ENCODE results near the gene CBR4.
"Not testable (repeated sequence)": the region's sequence is repeated elsewhere in the genome, so short reads cannot be mapped to it uniquely, and the experiment has no call there.

The CBR4 gene

DNA sequence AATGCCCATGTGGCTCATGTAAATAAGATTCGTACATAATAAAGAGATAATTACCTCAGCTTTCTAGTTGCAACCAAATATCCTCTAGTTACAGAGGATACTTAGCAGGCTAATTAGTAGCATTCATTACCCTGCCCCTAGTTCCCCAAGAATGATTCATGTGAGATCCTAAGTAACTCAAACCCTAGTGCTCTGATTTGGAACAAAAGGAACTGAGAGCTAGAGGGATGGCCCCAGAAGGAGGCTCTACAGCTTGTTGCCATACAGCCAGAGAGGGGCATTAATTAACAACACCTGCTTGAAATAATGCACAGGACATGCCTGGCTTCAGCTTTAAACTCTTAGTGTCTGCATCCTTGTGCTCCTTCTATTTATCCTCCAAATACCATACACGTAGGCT is 32.6 kb upstream of the CBR4 start:
- Mint-ChIP-seq H3K4me3 (no peak overlapping the region), H3K27me3 (peaks cover 1% of the 10 kb centered on the region), H3K27ac (no peak overlapping the region), H3K4me1 (ENCODE audit: low read depth) (no peaks in the 10 kb centered on the region), H3K36me3 (ENCODE audit: low read depth) (no peaks in the 10 kb centered on the region), H3K9me3 (no peaks in the 10 kb centered on the region)
- intact Hi-C loops (cut with micrococcal nuclease): no loop called here

DNA sequence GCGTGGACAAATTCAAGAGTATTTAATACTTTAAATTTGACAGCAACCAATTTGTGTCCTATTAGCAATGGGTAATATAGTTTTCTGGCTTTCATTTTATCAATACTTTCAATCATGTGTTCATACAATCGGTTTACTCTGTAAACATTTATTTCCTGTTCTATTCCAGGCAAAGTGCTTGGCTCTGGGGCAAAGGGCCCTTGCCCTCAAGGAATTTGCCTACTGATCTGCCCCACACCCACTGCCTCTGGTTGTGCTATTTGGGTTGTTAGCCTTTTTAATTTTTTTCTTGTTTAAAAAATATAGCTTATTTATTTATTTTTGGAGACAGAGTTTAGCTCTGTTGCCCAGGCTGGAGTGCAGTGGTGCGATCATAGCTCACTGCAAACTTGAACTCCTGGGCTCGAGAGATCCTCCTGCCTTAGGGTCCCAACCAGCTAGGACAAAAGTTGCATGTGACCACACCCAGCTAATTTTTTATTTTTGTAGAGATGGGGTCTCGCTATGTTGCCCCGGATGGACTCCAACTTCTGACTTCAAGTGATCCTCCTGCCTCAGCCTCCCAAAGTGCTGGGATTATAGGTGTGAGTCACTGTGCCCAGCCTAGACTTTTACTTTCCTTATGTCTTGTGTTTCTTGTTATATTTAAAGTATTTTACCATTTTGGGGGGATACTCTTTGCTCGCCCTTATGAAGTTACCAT is 30.7 kb upstream of the CBR4 start:
- Mint-ChIP-seq H3K4me1 (ENCODE audit: low read depth) (no peaks in the 10 kb centered on the region), H3K27ac (no peak overlapping the region), H3K36me3 (ENCODE audit: low read depth) (no peaks in the 10 kb centered on the region), H3K27me3 (peaks cover 1% of the 10 kb centered on the region), H3K9me3 (no peaks in the 10 kb centered on the region), H3K4me3 (no peak overlapping the region)
- intact Hi-C loops (cut with micrococcal nuclease): no loop called here

DNA sequence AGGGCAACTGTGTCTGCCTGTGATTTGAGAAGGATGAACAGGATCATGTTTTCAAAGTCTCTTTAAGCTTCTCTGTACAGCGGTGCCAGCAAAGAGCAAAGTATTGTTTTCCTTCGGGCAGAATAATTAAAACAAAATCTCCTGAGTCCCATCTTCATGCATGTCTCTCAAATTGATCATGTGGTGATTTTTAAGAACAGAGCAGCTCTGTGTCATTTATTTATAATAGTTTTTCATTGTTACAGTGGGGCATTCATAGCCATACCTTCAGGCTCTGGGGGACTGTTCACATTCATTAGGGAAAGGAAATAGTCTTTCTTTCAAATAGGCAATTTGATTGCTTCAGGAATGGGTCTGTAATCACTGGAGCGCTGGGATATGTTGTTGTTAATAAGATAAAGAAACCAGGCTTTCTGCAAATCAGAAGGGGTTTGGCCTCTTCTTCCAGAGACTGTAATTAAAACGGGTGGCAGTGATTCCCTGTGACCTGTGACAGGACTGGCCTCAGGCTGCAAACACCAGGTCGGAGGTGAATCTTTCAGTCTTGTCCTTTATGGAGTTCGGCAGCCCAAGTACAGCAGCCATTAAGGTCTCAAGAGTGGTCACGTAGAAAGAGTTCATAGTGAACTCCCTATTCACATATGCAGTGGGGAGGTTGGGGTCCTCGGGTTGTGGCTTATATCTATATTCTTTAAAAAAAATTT is 29.3 kb upstream of the CBR4 start:
- no peak overlapping the region for H3K4me3 Mint-ChIP-seq
- H3K9me3 Mint-ChIP-seq: no peaks in the 10 kb centered on the region
- no peaks in the 10 kb centered on the region for H3K4me1 Mint-ChIP-seq (ENCODE audit: low read depth)
- peaks cover 1% of the 10 kb centered on the region for H3K27me3 Mint-ChIP-seq
- H3K27ac Mint-ChIP-seq: no peak overlapping the region
- intact Hi-C loops (cut with micrococcal nuclease): no loop called here
- H3K36me3 Mint-ChIP-seq (ENCODE audit: low read depth): no peaks in the 10 kb centered on the region

DNA sequence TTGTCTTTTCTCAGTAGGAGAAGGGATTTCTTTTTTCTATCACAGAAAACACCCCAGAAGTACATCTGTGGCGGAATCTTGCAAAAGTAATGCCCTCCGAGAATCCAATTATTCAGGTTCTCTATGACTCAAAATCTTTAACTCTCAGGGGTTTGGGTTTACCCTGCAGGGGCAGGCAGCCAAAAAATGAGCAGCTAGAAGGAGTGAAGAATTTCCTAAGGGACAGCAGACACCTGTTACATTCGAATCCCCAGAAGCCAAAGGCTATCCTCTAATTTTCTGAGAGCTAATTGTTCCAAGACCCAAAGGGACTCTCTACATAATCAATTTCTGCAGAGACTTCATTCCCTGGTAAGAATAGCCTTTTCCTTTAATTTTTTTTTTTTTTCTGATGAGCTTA is 27.5 kb upstream of the CBR4 start:
- H3K4me1 Mint-ChIP-seq (ENCODE audit: low read depth): peaks cover under 1% of the 10 kb centered on the region
- H3K9me3 Mint-ChIP-seq: no peaks in the 10 kb centered on the region
- H3K36me3 Mint-ChIP-seq (ENCODE audit: low read depth): no peaks in the 10 kb centered on the region
- peaks cover 1% of the 10 kb centered on the region for H3K27me3 Mint-ChIP-seq
- intact Hi-C loops (cut with micrococcal nuclease): no loop called here
- H3K27ac Mint-ChIP-seq: no peak overlapping the region
- no peak overlapping the region for H3K4me3 Mint-ChIP-seq

DNA sequence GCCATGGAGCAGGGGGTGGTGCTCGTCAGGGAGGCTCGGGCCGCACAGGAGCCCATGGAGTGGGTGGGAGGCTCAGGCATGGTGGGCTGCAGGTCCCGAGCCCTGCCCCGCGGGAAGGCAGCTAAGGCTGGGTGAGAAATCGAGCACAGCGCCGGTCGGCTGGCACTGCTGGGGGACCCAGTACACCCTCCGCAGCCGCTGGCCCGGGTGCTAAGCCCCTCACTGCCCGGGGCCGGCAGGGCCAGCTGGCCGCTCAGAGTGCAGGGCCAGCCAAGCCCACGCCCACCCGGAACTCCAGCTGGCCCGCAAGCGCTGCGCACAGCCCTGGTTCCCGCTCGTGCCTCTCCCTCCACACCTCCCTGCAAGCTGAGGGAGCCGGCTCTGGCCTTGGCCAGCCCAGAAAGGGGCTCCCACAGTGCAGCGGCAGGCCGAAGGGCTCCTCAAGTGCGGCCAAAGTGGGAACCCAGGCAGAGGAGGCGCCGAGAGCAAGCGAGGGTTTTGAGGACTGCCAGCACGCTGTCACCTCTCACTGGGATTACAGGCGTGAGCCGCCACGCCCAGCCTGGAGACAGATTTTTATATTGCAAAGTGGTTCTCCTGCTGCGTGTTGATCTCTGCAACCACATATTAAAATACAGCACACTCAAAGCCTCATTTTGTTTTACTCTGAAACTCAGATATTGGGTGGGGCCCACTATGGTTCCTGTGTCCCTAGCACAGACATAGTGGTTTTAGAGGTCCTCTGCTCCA is 26.0 kb upstream of the CBR4 start:
- H3K9me3 Mint-ChIP-seq; H3K27me3 Mint-ChIP-seq; H3K4me1 Mint-ChIP-seq (ENCODE audit: low read depth); H3K36me3 Mint-ChIP-seq (ENCODE audit: low read depth); H3K27ac Mint-ChIP-seq; intact Hi-C loops (cut with micrococcal nuclease); H3K4me3 Mint-ChIP-seq: not testable (repeated sequence)

DNA sequence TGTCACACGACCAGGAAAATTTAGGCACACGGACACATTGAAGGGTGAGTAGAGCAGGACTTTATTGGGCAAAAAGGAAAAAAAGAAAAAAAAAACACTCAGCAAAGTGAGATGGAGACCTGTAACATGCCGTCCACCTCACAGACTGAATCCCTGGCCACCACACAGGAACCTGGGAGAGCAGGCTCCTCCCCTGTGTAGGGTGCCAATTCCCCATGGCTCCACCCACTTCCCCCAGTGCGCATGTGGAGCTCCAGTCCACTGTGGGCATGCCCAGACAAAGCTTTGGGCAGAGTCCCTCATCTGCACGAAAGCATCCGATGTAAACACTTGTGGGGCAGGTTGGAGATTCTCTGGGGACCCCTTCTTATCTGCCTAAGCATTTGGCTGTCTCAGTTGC is 23.6 kb upstream of the CBR4 start:
- H3K4me3 Mint-ChIP-seq: no peak overlapping the region
- intact Hi-C loops (cut with micrococcal nuclease): no loop called here
- H3K9me3 Mint-ChIP-seq: no peaks in the 10 kb centered on the region
- H3K27me3 Mint-ChIP-seq: peaks cover 1% of the 10 kb centered on the region
- no peak overlapping the region for H3K27ac Mint-ChIP-seq
- H3K4me1 Mint-ChIP-seq (ENCODE audit: low read depth): peaks cover 6% of the 10 kb centered on the region
- no peaks in the 10 kb centered on the region for H3K36me3 Mint-ChIP-seq (ENCODE audit: low read depth)

DNA sequence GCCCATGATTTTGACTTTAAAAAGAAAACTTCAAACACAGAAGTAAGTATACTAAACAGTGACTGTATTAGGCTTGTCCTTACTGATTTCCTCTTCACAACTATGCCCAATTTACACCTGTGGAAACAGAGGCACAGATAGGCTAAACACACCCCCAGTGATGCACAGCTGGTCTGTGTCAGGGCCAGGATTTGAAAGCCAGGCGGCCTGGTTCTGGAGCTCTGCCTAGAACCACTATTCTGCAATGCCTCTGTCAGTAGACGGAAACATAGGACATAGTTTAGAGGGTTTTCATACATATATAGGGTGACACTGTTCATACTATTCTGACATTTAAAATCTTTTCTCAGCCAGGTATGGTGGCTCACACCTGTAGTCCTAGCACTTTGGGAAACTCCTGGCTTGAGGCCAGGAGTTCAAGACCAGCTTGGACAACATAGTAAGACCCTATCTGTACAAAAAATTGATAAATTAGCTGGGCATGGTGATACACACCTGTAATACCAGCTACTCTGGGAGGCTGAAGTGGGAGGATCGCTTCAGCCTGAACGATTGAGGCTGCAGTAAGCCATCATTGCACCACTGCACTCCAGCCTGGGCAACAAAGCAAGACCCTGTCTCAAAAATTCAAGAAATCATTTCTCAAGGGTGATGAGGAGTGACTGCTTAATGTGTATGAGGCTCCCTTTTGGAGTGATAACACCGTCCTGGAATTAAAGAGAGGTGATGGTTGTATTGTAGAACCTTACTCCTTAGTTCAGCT is 23.0 kb upstream of the CBR4 start:
- no peak overlapping the region for H3K27ac Mint-ChIP-seq
- no peak overlapping the region for H3K4me3 Mint-ChIP-seq
- peaks cover 1% of the 10 kb centered on the region for H3K27me3 Mint-ChIP-seq
- intact Hi-C loops (cut with micrococcal nuclease): no loop called here
- H3K9me3 Mint-ChIP-seq: no peaks in the 10 kb centered on the region
- no peaks in the 10 kb centered on the region for H3K36me3 Mint-ChIP-seq (ENCODE audit: low read depth)
- H3K4me1 Mint-ChIP-seq (ENCODE audit: low read depth): peaks cover 6% of the 10 kb centered on the region

DNA sequence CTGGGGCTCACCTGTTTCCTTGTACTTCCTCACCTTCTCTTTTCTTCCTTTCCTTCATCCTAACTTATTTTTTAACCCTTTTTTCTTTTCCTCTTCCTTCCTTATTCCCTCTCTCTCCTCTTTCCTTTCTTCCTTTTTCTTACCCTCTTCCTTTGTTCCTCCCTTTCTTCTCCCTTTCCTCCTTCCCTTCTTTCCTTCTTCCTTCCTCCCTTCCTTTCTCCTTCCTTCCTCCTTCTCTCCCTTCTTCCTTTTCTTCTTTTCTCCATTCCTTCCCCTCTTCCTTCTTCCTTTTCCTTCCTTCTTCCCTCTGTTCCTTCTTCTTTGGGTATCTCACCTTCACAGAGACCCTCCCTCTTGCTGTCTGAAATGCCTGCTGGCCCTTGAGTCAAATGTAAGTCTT is 22.1 kb upstream of the CBR4 start:
- Mint-ChIP-seq H3K9me3 (no peaks in the 10 kb centered on the region), H3K27me3 (peaks cover 1% of the 10 kb centered on the region), H3K27ac (no peak overlapping the region)

DNA sequence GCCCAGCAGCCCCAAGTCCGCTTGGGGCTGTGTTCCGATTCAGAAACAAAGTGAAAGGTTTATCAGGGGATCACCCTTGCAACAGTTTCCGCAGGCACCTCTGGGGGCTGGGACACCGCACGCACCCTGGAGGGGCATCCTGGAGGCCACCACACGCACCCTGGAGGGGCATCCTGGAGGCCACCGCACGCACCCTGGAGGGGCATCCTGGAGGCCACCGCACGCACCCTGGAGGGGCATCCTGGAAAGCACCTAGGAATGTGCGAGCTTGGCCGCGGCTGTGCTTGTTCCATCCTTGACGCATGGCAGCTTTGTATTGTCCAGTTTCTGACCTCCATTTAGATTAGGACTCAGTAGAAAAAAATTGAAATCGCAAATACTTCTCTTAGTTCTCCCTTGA is 21.3 kb upstream of the CBR4 start:
- Mint-ChIP-seq H3K36me3 (ENCODE audit: low read depth) (no peaks in the 10 kb centered on the region), H3K9me3 (no peaks in the 10 kb centered on the region), H3K27me3 (peaks cover 1% of the 10 kb centered on the region), H3K27ac (no peak overlapping the region), H3K4me1 (ENCODE audit: low read depth) (peaks cover 6% of the 10 kb centered on the region), H3K4me3 (no peak overlapping the region)
- intact Hi-C loops (cut with micrococcal nuclease): no loop called here

More for the DNA sequence above, 22.1 kb upstream of the CBR4 start:
- H3K4me1 Mint-ChIP-seq (ENCODE audit: low read depth): peaks cover 6% of the 10 kb centered on the region
- H3K36me3 Mint-ChIP-seq (ENCODE audit: low read depth): no peaks in the 10 kb centered on the region
- intact Hi-C loops (cut with micrococcal nuclease): no loop called here
- H3K4me3 Mint-ChIP-seq: no peak overlapping the region

DNA sequence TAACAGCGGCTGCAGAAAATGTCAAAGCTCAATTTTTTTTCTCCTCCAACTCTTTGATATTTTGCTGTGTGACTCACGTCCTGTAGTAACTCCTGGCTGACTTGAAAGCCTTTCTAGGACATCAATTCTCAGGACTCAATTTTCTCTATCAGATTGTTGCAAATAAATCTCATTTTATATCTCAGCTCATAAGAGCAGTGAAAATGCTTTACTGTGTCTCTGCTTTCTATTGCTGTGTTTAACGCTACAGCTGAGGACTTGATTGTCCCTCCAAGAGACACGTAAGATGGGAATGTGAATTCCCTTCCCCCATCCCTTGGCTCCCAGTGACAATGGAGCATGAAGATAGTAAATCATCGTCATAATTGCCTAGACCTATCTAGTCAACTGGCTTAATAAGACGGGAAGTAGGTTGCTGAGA is 20.5 kb upstream of the CBR4 start:
- peaks cover 6% of the 10 kb centered on the region for H3K4me1 Mint-ChIP-seq (ENCODE audit: low read depth)
- H3K27me3 Mint-ChIP-seq: peaks cover 1% of the 10 kb centered on the region
- intact Hi-C loops (cut with micrococcal nuclease): no loop called here
- no peaks in the 10 kb centered on the region for H3K36me3 Mint-ChIP-seq (ENCODE audit: low read depth)
- H3K27ac Mint-ChIP-seq: no peak overlapping the region
- H3K9me3 Mint-ChIP-seq: no peaks in the 10 kb centered on the region
- H3K4me3 Mint-ChIP-seq: no peak overlapping the region

DNA sequence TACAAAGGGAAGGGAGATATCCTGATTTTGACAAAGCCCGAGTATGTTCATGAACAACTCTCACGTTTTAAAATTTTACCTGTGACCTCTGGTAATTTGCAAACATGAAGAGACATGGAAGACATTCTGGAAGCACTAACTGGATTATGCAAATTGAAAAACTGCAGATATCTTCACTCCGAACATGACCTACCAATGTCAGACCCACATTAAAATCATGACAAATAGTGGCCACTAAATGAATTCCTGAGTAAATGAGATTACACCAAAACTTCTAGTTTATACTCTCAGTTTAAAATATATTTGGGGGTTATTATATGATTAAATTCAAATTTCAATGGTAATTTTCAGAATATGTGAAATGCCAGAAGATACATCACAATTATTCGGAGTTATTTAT is 19.9 kb upstream of the CBR4 start:
- H3K9me3 Mint-ChIP-seq: no peaks in the 10 kb centered on the region
- H3K36me3 Mint-ChIP-seq (ENCODE audit: low read depth): no peaks in the 10 kb centered on the region
- no peak overlapping the region for H3K4me3 Mint-ChIP-seq
- H3K27ac Mint-ChIP-seq: no peak overlapping the region
- peaks cover 1% of the 10 kb centered on the region for H3K27me3 Mint-ChIP-seq
- intact Hi-C loops (cut with micrococcal nuclease): loop anchor here (5.0 kb wide), 1 partner anchor 282 kb away; no protein-coding TSS in a partner anchor
- H3K4me1 Mint-ChIP-seq (ENCODE audit: low read depth): peaks cover 6% of the 10 kb centered on the region

DNA sequence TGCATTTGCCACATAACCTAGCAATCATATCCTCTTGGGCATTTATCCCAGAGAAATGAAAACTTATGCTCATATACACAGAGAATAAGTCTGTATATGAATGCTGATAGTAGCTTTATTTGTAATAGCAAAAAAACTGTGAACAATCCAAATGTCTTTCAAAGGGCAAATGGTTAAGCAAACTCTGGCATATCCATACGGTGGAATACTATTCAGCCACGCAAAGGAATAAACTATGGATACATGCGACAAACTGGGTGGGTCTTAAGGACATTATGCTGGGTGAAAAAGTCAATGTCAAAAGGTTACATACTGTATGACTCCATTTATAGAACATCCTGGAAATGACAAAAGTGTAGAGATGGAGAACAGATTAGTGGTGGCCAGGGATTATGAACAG is 17.6 kb upstream of the CBR4 start:
- no peak overlapping the region for H3K27ac Mint-ChIP-seq

DNA sequence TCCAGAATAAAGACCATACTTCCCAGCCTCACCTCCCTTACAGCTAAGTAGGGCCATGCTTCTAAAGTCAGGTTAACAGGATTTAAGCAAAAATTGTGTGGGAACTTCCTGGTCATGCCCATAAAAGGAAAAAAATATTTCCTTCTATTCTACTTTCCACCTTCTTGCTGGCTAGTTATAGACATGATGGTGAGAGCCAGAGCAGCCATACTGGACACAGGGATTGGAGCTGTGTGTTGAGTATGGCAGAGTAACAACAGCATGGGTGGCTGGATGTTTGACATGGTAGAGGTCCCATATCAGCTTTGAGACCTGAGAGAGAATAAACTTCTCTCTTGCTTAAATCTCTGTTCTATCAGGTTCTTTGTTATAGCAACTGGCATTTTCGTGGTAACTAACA is 15.1 kb upstream of the CBR4 start:
- Mint-ChIP-seq H3K9me3 (no peaks in the 10 kb centered on the region), H3K36me3 (ENCODE audit: low read depth) (no peaks in the 10 kb centered on the region), H3K4me1 (ENCODE audit: low read depth) (no peaks in the 10 kb centered on the region), H3K27ac (no peak overlapping the region), H3K27me3 (no peaks in the 10 kb centered on the region), H3K4me3 (no peak overlapping the region)
- intact Hi-C loops (cut with micrococcal nuclease): loop anchor here (2.0 to 5.0 kb wide), 2 partner anchors 287 to 462 kb away; no protein-coding TSS in a partner anchor

More for the DNA sequence above, 17.6 kb upstream of the CBR4 start:
- intact Hi-C loops (cut with micrococcal nuclease): loop anchor here (5.0 kb wide), 1 partner anchor 285 kb away; no protein-coding TSS in a partner anchor
- no peaks in the 10 kb centered on the region for H3K36me3 Mint-ChIP-seq (ENCODE audit: low read depth)
- peaks cover 1% of the 10 kb centered on the region for H3K27me3 Mint-ChIP-seq
- H3K4me1 Mint-ChIP-seq (ENCODE audit: low read depth): peaks cover 6% of the 10 kb centered on the region
- no peak overlapping the region for H3K4me3 Mint-ChIP-seq
- no peaks in the 10 kb centered on the region for H3K9me3 Mint-ChIP-seq
